ENCODE data around the gene BBS4. TPM values are rescaled to one million over a fixed set of nuclear protein-coding genes. Genes with fewer than 3 reads are reported as not detected.

The BBS4 gene
- total RNA-seq, 1 donor from 2014 or later, result 17.7 TPM

DNA sequence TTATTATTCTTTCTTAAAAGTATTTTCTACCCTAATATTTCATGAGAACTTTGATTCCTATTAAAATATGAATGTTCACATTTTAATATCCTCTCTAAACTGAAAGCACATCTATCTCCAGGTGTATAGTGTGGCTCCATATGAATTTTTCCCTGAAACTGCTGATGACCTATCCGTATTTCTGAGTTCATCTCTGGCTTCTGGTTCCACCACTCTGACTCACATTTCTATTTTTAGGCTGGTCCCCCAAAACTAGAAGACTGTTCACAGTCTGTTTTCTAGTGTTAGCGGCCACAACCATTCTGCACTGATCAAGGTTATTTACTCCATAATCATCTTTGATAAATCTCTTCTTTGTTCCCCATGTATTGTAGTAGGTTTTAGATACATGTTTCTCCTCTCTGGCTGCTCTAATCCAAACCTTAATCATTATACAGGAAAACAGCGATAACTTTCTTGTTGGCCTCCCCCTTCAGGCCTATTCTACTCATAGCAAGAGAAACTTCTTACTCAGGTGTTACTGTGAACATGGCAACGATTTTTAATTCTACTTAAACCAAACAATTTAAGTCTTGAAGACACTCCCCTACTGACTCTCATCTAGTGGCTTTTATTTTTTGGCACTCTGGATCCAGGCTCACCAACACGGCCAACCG, 84.8 kb downstream of the BBS4 start:
- H3K27ac Mint-ChIP-seq (ENCODE audit: unreplicated experiment), result no peak overlapping the region
- no peak overlapping the region for H3K4me3 Mint-ChIP-seq (ENCODE audit: unreplicated experiment)
- no peak for DNase-seq
- TF ChIP-seq, protein P1, sequence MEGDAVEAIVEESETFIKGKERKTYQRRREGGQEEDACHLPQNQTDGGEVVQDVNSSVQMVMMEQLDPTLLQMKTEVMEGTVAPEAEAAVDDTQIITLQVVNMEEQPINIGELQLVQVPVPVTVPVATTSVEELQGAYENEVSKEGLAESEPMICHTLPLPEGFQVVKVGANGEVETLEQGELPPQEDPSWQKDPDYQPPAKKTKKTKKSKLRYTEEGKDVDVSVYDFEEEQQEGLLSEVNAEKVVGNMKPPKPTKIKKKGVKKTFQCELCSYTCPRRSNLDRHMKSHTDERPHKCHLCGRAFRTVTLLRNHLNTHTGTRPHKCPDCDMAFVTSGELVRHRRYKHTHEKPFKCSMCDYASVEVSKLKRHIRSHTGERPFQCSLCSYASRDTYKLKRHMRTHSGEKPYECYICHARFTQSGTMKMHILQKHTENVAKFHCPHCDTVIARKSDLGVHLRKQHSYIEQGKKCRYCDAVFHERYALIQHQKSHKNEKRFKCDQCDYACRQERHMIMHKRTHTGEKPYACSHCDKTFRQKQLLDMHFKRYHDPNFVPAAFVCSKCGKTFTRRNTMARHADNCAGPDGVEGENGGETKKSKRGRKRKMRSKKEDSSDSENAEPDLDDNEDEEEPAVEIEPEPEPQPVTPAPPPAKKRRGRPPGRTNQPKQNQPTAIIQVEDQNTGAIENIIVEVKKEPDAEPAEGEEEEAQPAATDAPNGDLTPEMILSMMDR (IDR thresholded peaks at IDR 0.05; ENCODE audit: partially characterized antibody, unreplicated experiment), result no peak
- H3K27me3 Mint-ChIP-seq (ENCODE audit: unreplicated experiment), result peaks cover 1% of the 10 kb centered on the region
- peaks cover 11% of the 10 kb centered on the region for H3K36me3 Mint-ChIP-seq (ENCODE audit: unreplicated experiment)
- H3K9me3 Mint-ChIP-seq (ENCODE audit: unreplicated experiment), result peaks cover 1% of the 10 kb centered on the region
- H3K4me1 Mint-ChIP-seq (ENCODE audit: low read depth, unreplicated experiment), result no peaks in the 10 kb centered on the region

DNA sequence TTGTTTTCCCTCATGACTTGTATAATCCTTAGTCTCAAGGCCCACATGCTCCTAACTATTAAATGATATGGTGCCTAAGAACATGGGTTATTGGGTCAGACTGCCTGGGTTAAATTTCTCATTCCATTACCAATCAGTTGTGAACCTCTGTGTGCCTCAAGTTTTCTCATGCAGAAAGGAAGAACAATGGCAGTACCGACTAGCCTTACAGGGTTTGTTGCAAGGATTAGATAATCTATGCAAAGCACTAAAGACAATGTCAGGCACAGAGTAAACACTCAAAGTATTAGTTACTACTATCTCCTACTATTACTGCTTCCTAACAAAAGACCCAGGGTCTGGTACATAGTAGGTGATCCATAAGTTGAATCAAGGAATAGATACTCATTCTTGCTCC, 85.3 kb downstream of the BBS4 start:
- no peak overlapping the region for H3K4me3 Mint-ChIP-seq (ENCODE audit: unreplicated experiment)
- DNase-seq, result no peak
- H3K9me3 Mint-ChIP-seq (ENCODE audit: unreplicated experiment), result peaks cover 1% of the 10 kb centered on the region
- H3K27ac Mint-ChIP-seq (ENCODE audit: unreplicated experiment), result no peak overlapping the region
- no peaks in the 10 kb centered on the region for H3K4me1 Mint-ChIP-seq (ENCODE audit: low read depth, unreplicated experiment)
- TF ChIP-seq, protein P1 (IDR thresholded peaks at IDR 0.05; ENCODE audit: partially characterized antibody, unreplicated experiment), result no peak
- no peaks in the 10 kb centered on the region for H3K27me3 Mint-ChIP-seq (ENCODE audit: unreplicated experiment)
- H3K36me3 Mint-ChIP-seq (ENCODE audit: unreplicated experiment), result peaks cover 11% of the 10 kb centered on the region

DNA sequence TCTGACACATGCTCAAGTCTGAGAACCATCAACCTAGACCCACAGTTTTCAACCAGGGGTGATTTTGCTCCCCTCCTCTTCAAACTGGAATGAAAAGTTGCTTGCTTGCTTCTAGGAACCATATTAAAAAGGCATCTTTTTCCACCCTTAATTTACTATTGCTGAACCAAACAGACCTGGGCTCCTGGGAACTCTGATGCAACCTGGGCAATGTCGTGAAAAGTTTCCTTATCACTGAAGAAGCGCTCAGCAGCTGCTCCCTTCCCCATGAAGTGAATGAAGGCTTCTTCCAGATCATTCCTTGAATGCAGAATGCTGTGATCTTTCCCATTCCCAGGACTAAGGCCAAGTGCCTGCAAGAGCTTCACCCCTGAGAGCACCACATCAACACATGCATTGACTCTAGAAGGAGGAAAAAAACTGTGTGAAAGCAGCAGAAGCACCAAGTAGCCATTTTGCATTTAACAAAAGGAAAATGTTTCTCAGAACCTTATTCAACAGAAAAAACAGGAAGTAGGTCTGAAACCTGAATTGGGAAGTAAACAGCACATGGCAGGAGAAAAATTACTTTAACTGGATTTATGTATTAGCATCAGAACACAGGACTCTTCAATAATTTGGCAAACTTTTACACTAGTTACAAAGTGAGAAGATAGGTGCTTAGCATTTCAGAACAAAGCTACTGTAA, 88.8 kb downstream of the BBS4 start:
- H3K27ac Mint-ChIP-seq (ENCODE audit: unreplicated experiment), result no peak overlapping the region
- no peak overlapping the region for H3K4me3 Mint-ChIP-seq (ENCODE audit: unreplicated experiment)
- H3K4me1 Mint-ChIP-seq (ENCODE audit: low read depth, unreplicated experiment), result no peaks in the 10 kb centered on the region
- DNase-seq, result no peak
- no peaks in the 10 kb centered on the region for H3K9me3 Mint-ChIP-seq (ENCODE audit: unreplicated experiment)
- TF ChIP-seq, protein P1 (IDR thresholded peaks at IDR 0.05; ENCODE audit: partially characterized antibody, unreplicated experiment), result no peak
- H3K27me3 Mint-ChIP-seq (ENCODE audit: unreplicated experiment), result no peaks in the 10 kb centered on the region
- no peaks in the 10 kb centered on the region for H3K36me3 Mint-ChIP-seq (ENCODE audit: unreplicated experiment)

- no peak overlapping the region for H3K4me3 Mint-ChIP-seq (ENCODE audit: unreplicated experiment)
- no peak overlapping the region for H3K27ac Mint-ChIP-seq (ENCODE audit: unreplicated experiment)
- TF ChIP-seq, protein P1 (IDR thresholded peaks at IDR 0.05; ENCODE audit: partially characterized antibody, unreplicated experiment), result no peak
- H3K4me1 Mint-ChIP-seq (ENCODE audit: low read depth, unreplicated experiment), result peaks cover 6% of the 10 kb centered on the region
- H3K36me3 Mint-ChIP-seq (ENCODE audit: unreplicated experiment), result no peaks in the 10 kb centered on the region
- DNase-seq, result no peak
- peaks cover 5% of the 10 kb centered on the region for H3K9me3 Mint-ChIP-seq (ENCODE audit: unreplicated experiment)
- peaks cover 3% of the 10 kb centered on the region for H3K27me3 Mint-ChIP-seq (ENCODE audit: unreplicated experiment)
Observed at GRCh38 chr15:72778796-72779195, 92.8 kb downstream of the BBS4 start.

GRCh38 chr15:72781631-72782030, 95.6 kb downstream of the BBS4 start:
- H3K4me1 Mint-ChIP-seq (ENCODE audit: low read depth, unreplicated experiment), result peaks cover 17% of the 10 kb centered on the region
- TF ChIP-seq, protein P1 (IDR thresholded peaks at IDR 0.05; ENCODE audit: partially characterized antibody, unreplicated experiment), result no peak
- H3K4me3 Mint-ChIP-seq (ENCODE audit: unreplicated experiment), result peak overlapping the region; percentile 79
- no peak for DNase-seq
- no peak overlapping the region for H3K27ac Mint-ChIP-seq (ENCODE audit: unreplicated experiment)
- H3K36me3 Mint-ChIP-seq (ENCODE audit: unreplicated experiment), result no peaks in the 10 kb centered on the region
- peaks cover 8% of the 10 kb centered on the region for H3K9me3 Mint-ChIP-seq (ENCODE audit: unreplicated experiment)
- peaks cover 7% of the 10 kb centered on the region for H3K27me3 Mint-ChIP-seq (ENCODE audit: unreplicated experiment)
